Measurements from ENCODE around the gene MS4A14.
"Not testable (repeated sequence)": the region's sequence is repeated elsewhere in the genome, so short reads cannot be mapped to it uniquely, and the experiment has no call there.

MS4A14 gene

GRCh38 chr11:60392361-60392760, 3.9 kb upstream of the MS4A14 start:
- DNase-seq: no peak

- DNase-seq: no peak
Measured at GRCh38 chr11:60393016-60393415, 3.2 kb upstream of the MS4A14 start.

GRCh38 chr11:60394666-60395380, 1.4 kb upstream of the MS4A14 start:
- DNase-seq: no peak

- no peak for DNase-seq
Measured at GRCh38 chr11:60396799-60397198, 540 bp downstream of the MS4A14 start.

- DNase-seq: no peak
Measured at GRCh38 chr11:60420015-60420414, 23.8 kb downstream of the MS4A14 start.

- DNase-seq: no peak
Measured at GRCh38 chr11:60422609-60423008, 26.4 kb downstream of the MS4A14 start.

- no peak for DNase-seq
Measured at GRCh38 chr11:60428517-60428916, 32.3 kb downstream of the MS4A14 start.

GRCh38 chr11:60429272-60429671, 33.0 kb downstream of the MS4A14 start, which contains the start of gene MS4A5:
Gene MS4A5 (plus strand): TSS chr11:60429572. CDS start chr11:60429675, 103 bp downstream.
- no peak for DNase-seq

GRCh38 chr11:60431251-60431650, 35.0 kb downstream of the MS4A14 start:
- DNase-seq: no peak

GRCh38 chr11:60433401-60433800, 37.1 kb downstream of the MS4A14 start:
- DNase-seq: no peak

- no peak for DNase-seq
Measured at GRCh38 chr11:60447070-60447469, 50.8 kb downstream of the MS4A14 start.

GRCh38 chr11:60447846-60448245, 51.6 kb downstream of the MS4A14 start:
- no peak for DNase-seq

- DNase-seq: not testable (repeated sequence)
Measured at GRCh38 chr11:60451185-60451584, 54.9 kb downstream of the MS4A14 start.

- no peak for DNase-seq
Measured at GRCh38 chr11:60454212-60454611, 58.0 kb downstream of the MS4A14 start.

GRCh38 chr11:60455531-60456042, 59.3 kb downstream of the MS4A14 start, which contains the start of gene MS4A1:
Gene MS4A1 (plus strand): TSS chr11:60455847. CDS start chr11:60462375, 6,528 bp downstream.
- no peak for DNase-seq

- DNase-seq: no peak
Measured at GRCh38 chr11:60457576-60457975, 61.3 kb downstream of the MS4A14 start.

GRCh38 chr11:60459345-60459744, 63.1 kb downstream of the MS4A14 start:
- no peak for DNase-seq

Measured in stimulated activated CD4-positive, alpha-beta T cell treated with anti-CD3 and anti-CD28 coated beads, Interleukin-4, amount 100 ng/mL, for 4 hours (primary cell).